GM12875 (cell line): ENCODE data around the gene ABCC1.

Source experiments
- H3K4me3 ChIP-seq: one replicate; pipeline ENCODE4 v1.5.1; 2011; ENCODE audit warnings: low read depth, low read length, control low read depth
- TF ChIP-seq, protein P1 (sequence below): IDR thresholded peaks from 2 replicates; pipeline ENCODE4 v1.5.1; 2011; ENCODE audit warnings: low read depth, mild to moderate bottlenecking, control low read depth, inconsistent platforms, low read length, moderate library complexity, borderline replicate concordance; ENCODE audit not compliant: insufficient read depth

Gene ABCC1

GRCh38 chr16:16047761-16048160, 98.3 kb downstream of the ABCC1 start:
- H3K4me3 ChIP-seq, result no peak overlapping the region
- TF ChIP-seq, protein P1, sequence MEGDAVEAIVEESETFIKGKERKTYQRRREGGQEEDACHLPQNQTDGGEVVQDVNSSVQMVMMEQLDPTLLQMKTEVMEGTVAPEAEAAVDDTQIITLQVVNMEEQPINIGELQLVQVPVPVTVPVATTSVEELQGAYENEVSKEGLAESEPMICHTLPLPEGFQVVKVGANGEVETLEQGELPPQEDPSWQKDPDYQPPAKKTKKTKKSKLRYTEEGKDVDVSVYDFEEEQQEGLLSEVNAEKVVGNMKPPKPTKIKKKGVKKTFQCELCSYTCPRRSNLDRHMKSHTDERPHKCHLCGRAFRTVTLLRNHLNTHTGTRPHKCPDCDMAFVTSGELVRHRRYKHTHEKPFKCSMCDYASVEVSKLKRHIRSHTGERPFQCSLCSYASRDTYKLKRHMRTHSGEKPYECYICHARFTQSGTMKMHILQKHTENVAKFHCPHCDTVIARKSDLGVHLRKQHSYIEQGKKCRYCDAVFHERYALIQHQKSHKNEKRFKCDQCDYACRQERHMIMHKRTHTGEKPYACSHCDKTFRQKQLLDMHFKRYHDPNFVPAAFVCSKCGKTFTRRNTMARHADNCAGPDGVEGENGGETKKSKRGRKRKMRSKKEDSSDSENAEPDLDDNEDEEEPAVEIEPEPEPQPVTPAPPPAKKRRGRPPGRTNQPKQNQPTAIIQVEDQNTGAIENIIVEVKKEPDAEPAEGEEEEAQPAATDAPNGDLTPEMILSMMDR, result no peak

- TF ChIP-seq, protein P1, result no peak
- H3K4me3 ChIP-seq, result no peak overlapping the region
Observed at GRCh38 chr16:16048904-16049582, 99.6 kb downstream of the ABCC1 start.

- TF ChIP-seq, protein P1, result no peak
Observed at GRCh38 chr16:16050106-16050505, 100.7 kb downstream of the ABCC1 start.

GRCh38 chr16:16051132-16051531, 101.7 kb downstream of the ABCC1 start:
- TF ChIP-seq, protein P1, result no peak
- no peak overlapping the region for H3K4me3 ChIP-seq

More at GRCh38 chr16:16050106-16050505, 100.7 kb downstream of the ABCC1 start:
- no peak overlapping the region for H3K4me3 ChIP-seq

GRCh38 chr16:16052916-16053315, 103.5 kb downstream of the ABCC1 start:
- no peak overlapping the region for H3K4me3 ChIP-seq
- TF ChIP-seq, protein P1, result no peak

DNA sequence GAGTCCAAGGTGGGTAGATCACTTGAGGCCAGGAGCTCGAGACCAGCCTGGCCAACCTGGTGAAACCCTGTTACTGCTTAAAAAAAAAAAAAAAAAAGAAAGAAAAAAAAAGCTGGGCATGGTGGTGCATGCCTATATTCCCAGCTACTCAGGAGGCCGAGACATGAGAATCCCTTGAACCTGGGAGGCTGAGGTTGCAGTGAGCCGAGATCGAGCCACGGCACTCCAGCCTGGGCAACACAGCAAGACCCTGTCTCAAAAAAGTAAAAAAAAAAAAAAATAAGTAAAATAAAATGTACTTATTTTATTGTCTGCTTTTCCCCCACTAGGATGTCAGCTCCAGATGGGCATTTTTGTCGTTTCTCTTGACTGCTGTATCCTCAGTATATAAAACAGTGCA, 107.7 kb downstream of the ABCC1 start:
- TF ChIP-seq, protein P1, result no peak
- no peak overlapping the region for H3K4me3 ChIP-seq

GRCh38 chr16:16059160-16059559, 109.7 kb downstream of the ABCC1 start:
- TF ChIP-seq, protein P1, result no peak

More at GRCh38 chr16:16059160-16059559, 109.7 kb downstream of the ABCC1 start:
- H3K4me3 ChIP-seq, result no peak overlapping the region
